Hematopoietic multipotent progenitor cell treated with erythropoietin and hydrocortisone succinate and interleukin-3 and kit ligand, for 4 days (in vitro differentiated cells): ENCODE data around the gene BMP8B.
"Not testable (repeated sequence)": the region's sequence is repeated elsewhere in the genome, so short reads cannot be mapped to it uniquely, and the experiment has no call there.

Experiments used
- DNase-seq: peaks from one replicate; pipeline ENCODE4 v3.0.0-alpha.2; 2015

The BMP8B gene

DNA sequence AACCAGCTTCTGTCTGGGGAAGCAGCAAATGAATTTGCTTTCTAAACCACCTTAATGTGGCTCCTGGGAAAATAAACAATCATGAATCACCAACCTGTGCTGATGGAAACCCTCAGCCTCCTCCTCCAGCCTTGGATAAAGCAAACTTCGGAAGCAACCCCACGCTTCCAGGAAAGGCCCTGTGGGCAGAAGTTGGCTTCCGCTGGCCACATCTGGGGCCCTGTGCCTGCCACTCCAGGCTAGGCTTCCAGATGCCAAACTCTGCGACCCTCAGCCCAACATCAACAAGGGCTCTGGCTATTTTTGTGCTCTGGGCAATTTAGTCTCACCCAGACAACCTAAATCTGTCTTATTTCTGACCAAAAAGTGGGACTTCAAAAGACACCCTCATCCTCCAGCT lies 11.4 kb downstream of the BMP8B start:
- DNase-seq, result no peak

DNA sequence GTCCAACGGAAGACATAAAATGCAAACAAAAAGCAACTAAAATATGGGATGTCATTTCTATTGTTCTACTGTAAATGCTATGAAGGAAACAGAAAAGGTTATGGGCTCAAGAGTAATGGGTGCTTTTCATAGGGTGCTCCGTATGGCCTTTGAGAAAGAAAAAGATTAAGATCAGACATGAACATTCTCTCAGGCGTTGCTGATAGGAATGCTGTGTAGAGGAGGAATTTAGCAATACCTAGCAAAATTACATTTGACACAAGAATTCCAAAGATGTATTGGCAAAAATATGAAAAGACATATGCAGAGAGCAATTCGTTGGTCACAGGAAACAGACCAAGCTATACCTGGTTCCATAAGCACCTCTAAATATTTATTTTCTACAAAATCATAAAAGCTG lies 11.8 kb downstream of the BMP8B start:
- no peak for DNase-seq

DNA sequence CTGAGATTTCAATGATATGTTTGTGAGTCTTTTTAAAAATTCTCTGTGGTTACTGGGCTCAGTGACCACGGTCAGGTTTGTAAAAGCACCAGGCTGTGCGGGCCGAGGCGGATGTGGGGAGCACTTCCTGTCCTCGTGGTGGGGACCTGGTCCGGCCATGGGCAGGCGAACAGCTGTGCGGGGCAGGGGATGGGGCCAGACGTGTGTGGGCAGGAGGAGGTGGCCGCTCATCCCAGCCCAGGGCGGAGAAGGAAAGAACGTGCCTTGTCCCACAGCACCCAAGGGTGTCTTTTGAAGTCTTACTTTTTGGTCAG lies 12.3 kb downstream of the BMP8B start:
- DNase-seq, result no peak

DNA sequence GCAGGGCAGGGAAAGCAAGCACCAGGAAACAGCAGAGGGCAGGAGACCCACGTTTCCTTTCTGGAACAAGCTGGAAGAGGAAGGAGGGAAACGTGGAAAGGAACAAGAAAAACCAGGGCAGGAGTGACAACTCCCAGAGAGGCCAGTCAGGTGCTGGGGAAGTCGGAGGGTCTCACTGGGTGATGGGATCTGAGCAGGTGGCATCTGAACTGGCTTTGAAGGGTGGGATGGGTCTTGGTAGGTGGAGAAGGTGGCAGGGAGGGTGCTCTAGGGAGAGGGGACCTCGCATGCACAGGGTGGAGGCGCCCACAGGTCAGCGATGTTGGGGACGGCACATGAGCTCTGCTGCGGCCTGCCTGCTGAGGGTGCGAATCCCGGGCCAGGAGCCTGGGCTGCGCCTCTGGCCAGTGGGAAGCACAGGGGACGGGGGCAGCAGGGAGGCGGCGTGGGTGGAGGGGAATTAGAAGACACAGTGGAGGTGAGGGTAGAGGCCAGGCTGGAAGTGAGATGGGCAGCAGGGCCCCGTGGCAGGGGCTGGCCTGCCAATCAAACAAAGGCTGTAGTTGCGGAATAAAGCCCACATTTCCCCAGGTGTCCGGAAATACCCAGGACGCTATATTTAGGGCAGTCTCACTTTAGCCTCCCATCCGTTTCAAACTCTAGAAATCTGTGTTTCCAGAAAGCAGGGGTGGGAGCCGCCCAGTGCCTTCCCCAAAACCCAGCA lies 12.8 kb downstream of the BMP8B start:
- not testable (repeated sequence) for DNase-seq

DNA sequence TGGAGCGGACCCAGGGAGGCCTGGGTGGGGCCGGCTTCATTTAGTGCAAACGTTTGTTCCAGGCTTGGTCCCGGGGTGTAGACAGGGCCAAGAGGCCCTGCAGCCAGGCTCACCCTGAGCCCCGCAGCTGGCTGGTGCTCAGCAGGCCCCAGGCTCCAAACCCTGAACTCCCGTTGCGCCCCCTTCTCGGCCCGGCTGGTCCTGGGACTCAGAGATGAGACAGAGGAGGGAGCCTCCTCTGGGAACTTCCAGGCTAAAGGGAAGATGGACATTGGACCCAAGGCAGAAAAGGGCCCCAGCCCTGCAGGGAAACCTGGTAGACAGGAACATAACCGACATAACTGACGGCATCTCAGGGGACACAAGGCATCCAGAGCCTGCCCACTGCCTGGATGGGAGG lies 13.5 kb downstream of the BMP8B start:
- DNase-seq, result not testable (repeated sequence)

DNA sequence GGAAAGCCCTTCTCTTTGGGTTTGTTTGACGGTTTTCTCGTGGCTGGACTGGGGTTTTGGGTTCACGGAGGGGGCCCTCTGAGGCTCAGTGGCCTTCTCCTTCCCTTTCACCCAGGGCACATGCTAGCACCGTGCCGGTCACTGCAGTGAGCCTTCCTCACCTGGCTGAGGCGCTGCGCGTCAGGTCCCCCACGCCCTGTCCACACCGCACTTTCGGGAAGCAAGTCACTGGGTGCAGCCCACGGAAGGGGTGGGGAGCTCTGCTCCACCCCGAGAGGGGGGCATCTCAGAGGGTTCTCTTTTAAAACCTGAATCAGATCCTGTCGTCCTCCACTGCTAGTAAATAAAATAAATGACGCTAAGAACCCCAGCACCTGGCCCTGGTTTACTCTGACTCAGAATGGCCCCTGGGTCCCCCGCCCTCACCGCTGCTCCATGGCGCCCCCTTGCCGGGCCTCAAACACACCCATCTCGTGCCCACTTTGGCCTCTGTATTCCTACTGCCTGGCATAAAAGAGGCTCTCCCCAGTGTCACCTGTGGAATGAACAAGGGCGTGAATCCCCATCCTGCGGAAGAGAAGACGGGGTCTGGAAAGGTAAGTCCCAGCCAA lies 15.2 kb downstream of the BMP8B start:
- not testable (repeated sequence) for DNase-seq

DNA sequence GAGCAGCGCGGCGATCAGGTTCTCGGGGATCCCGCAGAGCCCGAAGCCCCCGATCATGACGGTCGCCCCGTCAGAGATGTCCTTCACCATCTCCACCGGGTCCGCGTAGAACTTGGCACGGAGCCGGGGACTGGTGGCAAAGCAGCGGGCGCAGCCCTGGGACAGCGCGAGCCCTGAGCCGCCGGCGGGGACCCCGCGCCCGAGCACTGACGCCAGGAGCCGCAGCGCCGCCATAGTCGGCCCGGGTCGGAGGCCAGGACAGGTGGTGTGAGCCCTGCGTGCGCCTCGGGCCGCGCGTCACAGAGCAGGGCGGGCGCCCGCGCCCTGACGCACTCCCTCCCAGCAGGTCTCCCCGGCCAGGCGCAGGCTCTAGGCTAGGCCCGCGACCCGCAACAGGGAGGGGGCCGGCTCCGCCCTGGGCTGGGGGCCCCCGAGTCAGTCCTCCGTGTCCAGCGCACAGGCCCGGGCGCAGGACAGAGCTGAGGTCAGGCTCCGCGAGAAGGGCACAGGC lies 17.6 kb downstream of the BMP8B start, which contains the start of gene OXCT2:
TSS of gene OXCT2 (minus strand) at position 327 of the 511 bp plus-strand sequence. CDS start at position 234, 93 bp downstream.
- not testable (repeated sequence) for DNase-seq

DNA sequence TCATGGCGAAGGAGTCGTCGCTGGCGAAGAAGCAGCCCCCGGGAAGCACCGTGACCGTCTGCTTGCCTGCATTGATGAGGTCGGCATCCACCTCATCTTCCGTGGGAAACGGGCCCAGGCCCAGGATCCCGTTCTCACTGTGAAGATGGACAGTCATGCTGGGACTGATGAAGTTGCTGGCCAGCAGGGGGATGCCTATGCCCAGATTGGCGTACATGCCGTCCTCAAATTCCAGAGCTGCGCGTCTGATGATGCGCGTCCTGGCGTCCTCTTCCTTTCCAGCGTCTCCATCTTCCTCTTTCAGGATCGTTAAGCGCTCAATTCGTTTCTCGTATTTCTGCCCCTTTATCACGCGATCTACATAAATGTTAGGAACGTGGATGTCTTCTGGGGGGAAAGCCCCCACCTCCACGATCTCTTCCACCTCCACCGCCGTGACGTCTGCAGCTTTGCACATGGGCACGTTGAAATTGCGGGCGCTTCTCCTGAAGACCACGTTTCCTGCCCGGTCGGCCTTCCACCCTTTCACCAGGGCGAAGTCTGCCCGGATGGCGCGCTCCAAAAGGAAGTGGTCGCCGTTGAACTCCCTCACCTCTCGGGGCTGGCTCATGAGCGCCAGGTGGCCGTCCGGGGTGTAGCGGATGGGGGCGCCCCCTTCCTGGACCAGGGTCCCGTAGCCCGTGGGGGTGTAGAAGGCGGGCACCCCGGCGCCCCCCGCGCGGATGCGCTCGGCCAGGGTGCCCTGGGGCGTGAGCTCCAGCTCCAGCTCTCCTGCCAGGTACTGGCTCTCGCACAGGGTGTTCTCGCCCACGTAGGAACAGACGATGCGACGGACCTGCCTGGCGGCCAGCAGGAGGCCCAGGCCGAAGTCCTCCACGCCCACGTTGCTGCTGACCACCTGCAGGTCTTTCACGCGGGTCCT lies 18.3 kb downstream of the BMP8B start:
- not testable (repeated sequence) for DNase-seq

DNA sequence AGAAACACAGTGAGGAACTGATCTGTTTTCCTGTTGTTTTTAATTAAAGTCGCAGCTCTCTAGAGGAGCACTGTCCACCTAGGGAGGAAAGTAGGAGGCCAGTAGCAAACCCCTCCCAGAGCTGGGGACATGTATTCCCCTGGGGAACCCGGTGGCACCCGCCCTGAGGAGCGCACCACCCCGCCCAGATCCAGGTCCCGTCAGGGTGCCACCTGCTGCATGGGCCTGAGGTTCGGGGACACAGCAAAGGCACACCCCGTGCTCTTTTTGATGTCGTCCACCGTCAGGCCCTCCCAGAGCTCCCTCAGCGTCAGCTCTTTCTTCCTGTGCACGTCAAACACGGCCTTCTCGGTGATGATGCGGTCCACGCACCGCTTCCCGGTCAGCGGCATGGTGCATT lies 19.2 kb downstream of the BMP8B start:
- not testable (repeated sequence) for DNase-seq

DNA sequence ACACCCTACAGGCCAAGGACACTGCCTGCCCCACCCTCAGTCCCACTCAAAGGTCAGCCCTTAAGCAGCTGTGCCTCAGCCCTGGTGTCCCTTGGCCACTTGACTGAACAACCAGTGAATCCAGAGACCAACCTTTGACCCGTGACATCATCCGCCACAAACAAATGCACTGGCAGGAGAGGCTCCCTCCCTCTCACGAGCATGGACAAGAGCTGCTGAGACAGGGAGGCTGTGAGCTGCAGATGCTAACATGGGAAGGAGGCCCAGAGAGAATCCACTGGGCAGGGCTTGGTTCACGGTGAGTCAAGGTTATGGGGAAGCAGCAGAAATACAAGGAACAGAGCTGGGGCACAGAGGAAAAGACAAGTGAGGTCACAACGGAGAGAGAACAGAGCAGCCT lies 22.2 kb downstream of the BMP8B start:
- DNase-seq, result not testable (repeated sequence)

DNA sequence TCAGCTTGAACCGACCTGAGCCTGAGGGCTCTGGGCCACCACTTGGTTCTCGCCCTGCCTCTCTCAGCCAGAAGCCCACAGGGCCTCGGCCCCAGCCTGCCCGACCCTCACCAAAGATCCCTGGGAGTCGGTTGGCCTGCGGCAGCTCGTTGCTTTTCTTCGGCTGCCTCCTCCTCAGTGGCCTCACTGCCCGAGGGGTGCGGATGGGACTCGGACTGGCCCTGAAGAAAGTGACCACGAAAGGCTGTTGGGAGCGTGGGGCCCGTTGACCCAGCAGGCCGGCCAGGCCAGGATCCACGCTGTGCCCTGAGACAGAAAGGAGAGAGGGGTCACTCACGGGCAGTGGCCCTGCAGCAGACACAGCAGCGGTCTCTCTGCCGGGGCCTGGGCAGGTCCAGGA lies 24.2 kb downstream of the BMP8B start:
- not testable (repeated sequence) for DNase-seq

DNA sequence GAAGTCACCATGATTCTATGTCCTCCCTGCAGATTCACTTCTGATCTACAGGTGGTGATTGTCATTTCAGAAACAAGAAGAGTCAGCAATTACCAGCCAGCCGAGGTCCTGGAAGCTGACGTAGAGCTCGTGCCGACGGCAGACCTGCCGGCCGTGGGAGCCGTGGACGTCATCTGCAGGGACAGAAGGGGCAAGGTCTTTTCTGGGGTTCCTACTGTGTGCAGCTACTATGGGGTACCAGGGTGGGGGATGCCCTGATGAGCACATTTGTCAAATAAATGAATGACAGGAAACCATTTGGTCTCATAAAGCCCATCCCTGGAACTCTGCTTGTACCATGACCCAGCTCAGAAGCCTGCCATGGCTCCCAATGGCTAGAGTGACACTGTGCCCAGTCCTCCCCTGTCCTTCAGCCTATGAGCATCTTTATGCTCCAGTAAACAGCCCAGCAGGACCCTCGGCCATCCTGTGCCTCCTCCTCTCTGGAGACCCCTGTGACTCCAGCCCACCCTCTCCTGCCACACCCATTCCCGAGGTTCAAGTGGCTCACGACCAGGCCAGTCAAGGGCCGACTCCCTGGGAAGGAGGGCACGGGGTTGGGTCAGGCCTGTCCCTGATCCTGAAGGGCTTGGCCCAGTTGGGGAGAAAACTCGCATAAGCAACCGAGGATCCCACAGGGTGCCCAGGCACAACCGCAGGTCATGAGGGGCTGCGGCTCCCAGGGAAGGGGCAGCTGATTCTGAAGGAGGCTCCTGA lies 24.9 kb downstream of the BMP8B start:
- not testable (repeated sequence) for DNase-seq

DNA sequence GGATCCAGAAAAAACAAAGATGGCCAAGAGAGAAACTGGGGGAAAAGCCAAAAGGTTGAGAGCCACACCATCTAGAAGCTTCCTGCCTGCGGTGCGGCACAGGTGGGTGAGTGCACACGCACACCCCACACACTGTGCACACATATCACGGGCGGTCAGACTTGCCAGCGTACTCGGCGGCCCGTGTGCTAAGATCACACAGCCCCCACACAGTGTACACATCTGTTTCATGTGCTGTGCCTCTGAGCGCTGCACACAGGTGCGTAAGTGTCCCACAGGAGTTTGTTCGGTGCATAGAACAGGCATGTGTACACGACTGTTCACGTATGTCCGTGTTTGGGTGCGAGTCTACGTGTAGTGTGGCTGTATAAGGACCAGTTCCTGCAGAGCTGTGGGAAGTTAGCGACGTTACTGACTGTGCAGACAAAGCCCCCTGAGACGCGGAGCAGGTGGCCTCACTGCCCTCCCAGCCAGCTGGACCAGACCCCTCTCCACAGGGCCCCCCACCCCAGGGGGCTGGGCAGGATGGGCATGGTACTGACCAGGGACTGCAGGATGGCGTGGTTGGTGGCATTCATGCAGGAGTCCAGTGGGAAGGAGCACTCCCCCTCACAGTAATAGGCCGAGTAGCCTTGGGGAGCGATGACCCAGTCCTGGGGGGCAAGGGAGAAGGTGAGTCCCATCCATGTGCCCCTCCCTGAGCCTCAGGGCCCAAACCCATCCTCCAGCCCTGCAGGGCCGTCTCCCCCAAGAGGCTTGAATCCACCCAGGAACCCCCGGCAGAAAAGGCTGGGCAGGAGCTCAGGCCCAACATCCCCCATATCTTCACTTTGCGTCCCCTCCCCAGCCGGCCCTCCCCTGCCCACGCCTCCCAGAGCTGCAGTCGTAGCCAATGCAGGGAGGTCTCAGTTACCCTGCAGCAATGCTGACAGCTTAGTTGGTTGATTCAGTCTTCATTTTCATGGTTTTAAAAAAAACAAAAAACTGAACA lies 25.8 kb downstream of the BMP8B start:
- DNase-seq, result no peak

DNA sequence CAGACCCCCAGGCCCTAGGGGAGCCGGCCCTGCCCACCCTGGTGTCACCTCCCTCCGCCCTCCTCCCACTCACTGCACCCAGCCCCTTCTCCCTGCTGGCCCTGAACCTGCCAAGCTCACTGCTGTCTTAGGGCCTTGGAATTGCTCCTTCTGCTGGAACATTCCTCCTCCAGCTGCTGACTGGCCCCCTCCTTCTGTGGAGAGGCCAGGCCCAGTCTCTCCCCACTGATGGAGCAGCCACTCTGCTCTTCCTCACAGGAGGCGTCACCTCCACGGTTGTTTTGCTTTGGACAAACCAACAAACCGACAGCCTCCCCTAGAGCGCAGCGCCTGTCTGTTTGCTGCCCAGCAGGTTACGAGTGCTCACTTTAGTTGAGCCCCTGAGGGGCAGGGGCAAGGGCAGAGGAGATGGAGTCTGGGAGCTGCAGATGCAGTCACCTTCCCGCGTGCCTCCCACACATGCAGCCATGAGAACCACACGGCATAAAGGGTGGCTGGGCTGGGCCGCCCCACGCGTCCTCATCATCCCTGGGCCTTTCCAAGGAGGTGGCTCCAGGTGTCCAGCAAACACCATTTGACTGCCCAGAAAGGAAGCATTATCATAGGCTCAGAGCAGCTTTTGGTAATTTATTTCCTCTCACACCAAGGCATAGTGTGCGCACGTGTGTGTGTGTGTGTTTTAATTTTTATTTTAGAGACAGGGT lies 27.0 kb downstream of the BMP8B start:
- DNase-seq, result no peak

DNA sequence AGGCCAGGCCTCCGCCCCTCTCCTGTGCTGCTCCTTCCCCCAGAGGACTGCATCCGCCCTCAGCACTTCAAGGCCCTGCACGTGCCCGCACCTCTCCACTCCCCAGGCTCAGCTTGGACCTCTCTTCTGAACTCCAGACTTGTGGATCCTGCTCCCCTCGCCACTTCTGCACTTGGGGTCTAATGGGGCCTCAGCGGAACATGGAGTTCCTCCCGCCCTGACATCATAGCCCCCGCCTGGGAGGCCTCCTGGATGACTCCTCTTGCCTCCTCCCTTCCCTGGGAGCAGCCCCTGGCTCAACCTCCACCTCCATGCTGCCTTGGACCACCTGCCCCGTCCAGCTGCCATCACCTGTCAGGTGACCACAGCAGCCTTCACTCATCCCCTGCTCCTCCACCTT lies 27.6 kb downstream of the BMP8B start:
- DNase-seq, result no peak

DNA sequence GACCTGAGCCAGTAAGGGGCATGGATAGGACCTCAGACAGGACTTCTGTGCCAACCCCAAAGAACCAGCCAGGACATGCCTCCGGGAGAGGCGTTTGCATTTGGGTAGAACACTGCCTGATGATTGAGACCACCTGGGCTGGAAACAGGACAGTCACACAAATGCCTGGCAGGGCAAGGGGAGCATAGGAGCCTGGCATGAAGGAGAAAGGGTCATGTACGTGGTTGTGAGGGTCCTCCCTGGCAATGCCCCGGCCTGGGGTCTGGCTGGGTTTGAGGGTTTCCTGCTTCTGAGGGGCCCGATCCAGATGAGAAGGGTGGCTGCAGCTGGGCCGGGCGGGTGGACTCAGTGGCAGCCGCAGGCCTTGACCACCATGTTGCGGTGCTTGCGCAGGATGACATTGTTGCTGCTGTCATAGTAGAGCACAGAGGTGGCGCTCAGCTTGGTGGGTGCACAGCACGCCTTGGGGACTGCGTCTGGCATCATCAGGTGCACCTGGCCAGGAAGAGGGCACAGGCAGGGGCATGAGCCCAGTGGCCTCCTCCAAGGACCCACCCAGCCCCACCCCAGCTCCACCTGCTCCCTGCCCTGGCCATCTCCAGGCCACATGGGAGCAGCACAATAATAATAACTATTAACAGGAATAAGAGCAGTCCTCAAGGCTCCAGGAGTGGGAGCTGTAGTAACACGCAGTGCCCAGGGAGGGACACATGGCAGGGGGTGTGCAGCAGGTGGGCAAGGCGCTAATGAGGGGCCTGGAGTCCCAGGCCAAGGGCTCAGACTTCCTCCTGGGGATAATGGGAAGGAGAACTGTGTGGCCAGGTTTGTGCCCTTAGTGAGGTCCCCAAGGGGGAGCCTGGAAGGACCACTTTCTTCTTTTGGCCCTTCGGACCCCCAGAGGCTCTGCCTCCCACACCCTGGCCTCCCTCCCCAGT lies 28.3 kb downstream of the BMP8B start:
- no peak for DNase-seq

DNA sequence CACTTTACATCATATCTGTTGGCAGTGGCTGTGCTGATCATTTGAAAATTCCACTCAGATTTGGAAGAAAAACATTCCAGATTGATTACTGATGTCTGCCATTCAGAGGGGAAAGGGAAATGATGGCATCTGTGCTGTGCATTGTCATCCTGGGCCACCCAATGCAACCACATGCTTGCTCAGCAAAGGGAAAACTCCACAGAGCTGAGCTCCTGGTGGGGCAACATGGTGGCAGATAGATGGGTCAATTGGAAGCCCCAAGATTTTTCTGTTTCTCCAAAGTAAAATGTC lies 29.3 kb downstream of the BMP8B start:
- DNase-seq, result no peak

DNA sequence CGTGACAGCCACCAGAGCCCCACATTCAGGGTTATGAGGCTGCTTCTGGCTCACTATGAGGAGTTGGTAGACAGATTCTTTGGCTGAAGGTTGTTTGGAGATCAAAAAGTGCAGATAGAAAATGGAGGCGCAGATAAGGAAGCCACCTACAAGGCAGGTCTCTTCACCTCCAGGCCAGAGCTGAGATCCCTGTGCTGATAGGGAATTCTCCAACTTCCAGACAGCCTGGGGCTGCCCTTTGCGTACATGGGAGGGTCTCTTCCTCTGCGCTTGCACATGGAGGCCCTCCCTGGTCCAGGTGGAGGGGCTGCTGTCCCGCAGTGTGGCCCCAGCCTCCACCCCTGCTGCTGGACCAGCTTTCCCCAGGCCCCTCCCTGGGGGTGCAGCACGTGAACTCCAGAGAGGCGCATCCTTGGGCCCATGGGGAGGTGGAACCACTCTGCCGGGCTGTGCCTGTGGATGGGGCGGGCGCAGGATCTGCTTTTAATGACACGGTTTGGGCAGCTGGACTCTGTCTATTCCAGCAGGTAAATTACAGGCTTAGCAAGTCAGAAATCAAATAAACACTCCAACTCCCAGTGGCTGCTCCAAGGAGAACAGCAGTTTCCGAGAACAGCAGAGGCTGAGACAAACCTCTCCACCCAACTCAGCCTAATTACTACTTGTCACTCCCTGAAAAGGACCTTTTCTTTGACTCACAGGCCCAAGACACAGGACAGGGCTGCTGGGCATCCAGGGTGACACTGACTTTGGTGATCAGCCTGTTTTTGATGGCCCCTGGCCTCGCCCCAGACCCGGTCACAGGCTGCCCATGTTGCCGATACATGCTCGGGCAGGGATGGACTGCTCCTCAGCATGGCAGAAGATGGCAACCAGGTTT lies 29.9 kb downstream of the BMP8B start:
- DNase-seq, result no peak

DNA sequence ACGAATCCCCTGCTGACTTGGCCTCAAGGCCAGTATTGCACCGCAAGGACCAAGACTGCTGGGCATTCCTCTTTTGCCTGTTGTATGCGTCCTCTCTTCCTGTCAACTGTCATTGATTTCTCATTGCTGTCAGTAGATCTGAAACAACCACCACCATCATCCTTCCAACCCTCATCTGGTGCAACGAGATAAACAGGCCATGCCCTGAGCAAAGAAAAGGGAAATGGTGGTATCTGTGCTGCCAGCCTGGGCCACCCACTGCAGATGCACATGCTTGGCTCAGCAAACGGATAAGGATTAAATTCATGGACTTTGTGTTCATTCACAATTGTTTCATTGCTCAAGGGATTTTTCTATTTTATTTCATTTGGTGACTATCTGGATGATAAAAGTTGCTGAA lies 31.2 kb downstream of the BMP8B start:
- DNase-seq, result peak; percentile 97
